ENCODE results near the gene INVS. TPM values are rescaled to one million over a fixed set of nuclear protein-coding genes. Genes with fewer than 3 reads are reported as not detected.

The INVS gene
- total RNA-seq, 2 experiments from 2014 or later = 30.7 to 36.7 TPM

DNA sequence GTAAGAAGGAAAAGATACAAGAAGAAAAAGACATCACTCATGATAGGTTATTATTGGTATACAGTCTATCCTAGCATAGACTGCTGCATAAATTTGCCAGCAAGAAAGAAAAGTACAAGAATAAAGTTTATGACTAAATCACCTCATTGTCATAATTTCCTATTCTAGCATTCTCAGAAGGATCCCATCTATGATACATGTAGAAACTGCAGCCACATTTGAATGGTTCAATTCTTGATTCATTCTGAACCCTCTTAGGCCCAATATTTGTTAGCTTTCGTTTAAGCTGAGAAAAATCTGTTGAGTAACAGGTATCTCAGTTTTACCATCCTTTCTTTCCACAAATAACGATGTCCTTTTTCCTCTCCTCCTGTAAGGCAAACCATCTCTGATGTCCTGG, 21.2 kb downstream of the INVS start:
- no peak overlapping the region for H2AFZ ChIP-seq (ENCODE audit: low read length)
- no peaks in the 10 kb centered on the region for H3K9me2 ChIP-seq (ENCODE audit: insufficient read depth, low read length)
- H3K4me3 ChIP-seq (ENCODE audit: low read depth, low read length, poor library complexity, severe bottlenecking) = no peak overlapping the region
- TF ChIP-seq, protein P1, sequence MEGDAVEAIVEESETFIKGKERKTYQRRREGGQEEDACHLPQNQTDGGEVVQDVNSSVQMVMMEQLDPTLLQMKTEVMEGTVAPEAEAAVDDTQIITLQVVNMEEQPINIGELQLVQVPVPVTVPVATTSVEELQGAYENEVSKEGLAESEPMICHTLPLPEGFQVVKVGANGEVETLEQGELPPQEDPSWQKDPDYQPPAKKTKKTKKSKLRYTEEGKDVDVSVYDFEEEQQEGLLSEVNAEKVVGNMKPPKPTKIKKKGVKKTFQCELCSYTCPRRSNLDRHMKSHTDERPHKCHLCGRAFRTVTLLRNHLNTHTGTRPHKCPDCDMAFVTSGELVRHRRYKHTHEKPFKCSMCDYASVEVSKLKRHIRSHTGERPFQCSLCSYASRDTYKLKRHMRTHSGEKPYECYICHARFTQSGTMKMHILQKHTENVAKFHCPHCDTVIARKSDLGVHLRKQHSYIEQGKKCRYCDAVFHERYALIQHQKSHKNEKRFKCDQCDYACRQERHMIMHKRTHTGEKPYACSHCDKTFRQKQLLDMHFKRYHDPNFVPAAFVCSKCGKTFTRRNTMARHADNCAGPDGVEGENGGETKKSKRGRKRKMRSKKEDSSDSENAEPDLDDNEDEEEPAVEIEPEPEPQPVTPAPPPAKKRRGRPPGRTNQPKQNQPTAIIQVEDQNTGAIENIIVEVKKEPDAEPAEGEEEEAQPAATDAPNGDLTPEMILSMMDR (conservative IDR thresholded peaks at IDR 0.05; ENCODE audit: low read length) = no peak
- no peak for TF ChIP-seq EZH2phosphoT487 (IDR thresholded peaks at IDR 0.05; ENCODE audit: borderline replicate concordance, low read depth, low read length)
- peaks cover 65% of the 10 kb centered on the region for H3K36me3 ChIP-seq (ENCODE audit: insufficient read depth, low read length)
- no peaks in the 10 kb centered on the region for H4K20me1 ChIP-seq (ENCODE audit: insufficient read depth, low read length)
- ChIA-PET POLR2A (no interaction called here), CTCF (ENCODE audit: unreplicated experiment) (no interaction called here)
- no peak overlapping the region for H3K27ac ChIP-seq (ENCODE audit: low read depth, low read length, poor library complexity, severe bottlenecking)
- 0 out of 2 replicates have a peak, but pooled peaks cover 7% of the 10 kb centered on the region for H3K9me3 ChIP-seq (ENCODE audit: low read length)
- BruUV-seq (replicated peaks) = no TSS peak
- no peak for DNase-seq (ENCODE audit: low spot score)
- H3K79me2 ChIP-seq (ENCODE audit: insufficient read depth, low read depth, low read length) = peaks cover 11% of the 10 kb centered on the region; the same call in 1 of the 2 replicates
- intact Hi-C loops (cut with micrococcal nuclease; ENCODE audit: unreplicated experiment) = no loop called here
- no peak overlapping the region for H3K4me2 ChIP-seq (ENCODE audit: low read length)
- no peaks in the 10 kb centered on the region for H3K4me1 ChIP-seq (ENCODE audit: insufficient read depth, low read length, poor library complexity, severe bottlenecking)

DNA sequence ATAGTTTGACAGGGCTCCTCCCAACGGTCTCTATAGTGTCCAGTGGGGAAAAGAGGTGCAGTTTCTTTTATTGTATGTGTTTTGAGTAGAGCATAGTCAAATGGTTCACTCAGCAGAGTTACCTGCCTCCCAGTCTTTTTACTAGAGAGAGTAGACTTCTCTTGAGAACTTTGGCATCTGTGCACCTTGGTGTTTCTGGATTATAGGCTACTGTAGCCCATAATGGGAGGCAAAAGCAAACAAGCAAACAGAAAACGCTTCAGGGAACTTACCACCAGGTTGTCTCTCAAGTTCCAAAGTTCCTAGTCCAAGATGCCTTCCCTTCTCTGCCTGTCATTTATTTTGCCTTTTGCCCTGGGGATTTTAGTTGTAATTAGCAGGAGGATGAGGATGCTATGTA, 26.2 kb downstream of the INVS start:
- peaks cover 75% of the 10 kb centered on the region for H3K36me3 ChIP-seq (ENCODE audit: insufficient read depth, low read length)
- CTCF ChIA-PET (ENCODE audit: unreplicated experiment) = no interaction called here
- intact Hi-C loops (cut with micrococcal nuclease; ENCODE audit: unreplicated experiment) = no loop called here
- no TSS peak for BruUV-seq (replicated peaks)
- TF ChIP-seq, protein P1 (conservative IDR thresholded peaks at IDR 0.05; ENCODE audit: low read length) = no peak
- no peak for TF ChIP-seq EZH2phosphoT487 (IDR thresholded peaks at IDR 0.05; ENCODE audit: borderline replicate concordance, low read depth, low read length)
- no peaks in the 10 kb centered on the region for H4K20me1 ChIP-seq (ENCODE audit: insufficient read depth, low read length)
- no peak for DNase-seq (ENCODE audit: low spot score)
- H3K4me1 ChIP-seq (ENCODE audit: insufficient read depth, low read length, poor library complexity, severe bottlenecking) = no peaks in the 10 kb centered on the region
- 0 out of 2 replicates have a peak, but pooled peaks cover 7% of the 10 kb centered on the region for H3K9me3 ChIP-seq (ENCODE audit: low read length)
- no peak overlapping the region for H3K4me2 ChIP-seq (ENCODE audit: low read length)
- H2AFZ ChIP-seq (ENCODE audit: low read length) = no peak overlapping the region
- peaks cover 11% of the 10 kb centered on the region; the same call in 1 of the 2 replicates for H3K79me2 ChIP-seq (ENCODE audit: insufficient read depth, low read depth, low read length)
- H3K9me2 ChIP-seq (ENCODE audit: insufficient read depth, low read length) = no peaks in the 10 kb centered on the region
- H3K27ac ChIP-seq (ENCODE audit: low read depth, low read length, poor library complexity, severe bottlenecking) = no peak overlapping the region
- POLR2A ChIA-PET = no interaction called here
- H3K4me3 ChIP-seq (ENCODE audit: low read depth, low read length, poor library complexity, severe bottlenecking) = no peak overlapping the region

DNA sequence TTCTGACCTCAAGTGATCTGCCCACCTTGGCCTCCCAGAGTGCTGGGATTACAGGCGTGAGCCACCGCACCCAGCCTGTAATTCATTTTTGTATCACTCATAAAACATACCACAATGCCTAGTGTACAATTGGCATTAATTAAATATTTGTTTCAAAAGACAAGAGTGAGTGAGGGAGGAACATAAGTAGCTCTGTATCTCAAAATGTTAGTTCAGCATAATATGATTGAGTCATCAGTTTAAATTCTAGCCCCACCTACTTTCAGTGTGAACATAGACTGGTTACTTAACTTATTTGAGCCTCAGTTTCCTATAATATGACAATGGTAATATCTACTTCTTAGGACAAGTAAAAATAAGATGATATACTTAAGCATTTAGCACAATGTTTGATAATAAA, 26.9 kb downstream of the INVS start:
- Histone ChIP-seq H3K36me3 (ENCODE audit: insufficient read depth, low read length) (peaks cover 76% of the 10 kb centered on the region), H4K20me1 (ENCODE audit: insufficient read depth, low read length) (no peaks in the 10 kb centered on the region), H3K4me1 (ENCODE audit: insufficient read depth, low read length, poor library complexity, severe bottlenecking) (no peaks in the 10 kb centered on the region), H3K9me2 (ENCODE audit: insufficient read depth, low read length) (no peaks in the 10 kb centered on the region), H3K4me2 (ENCODE audit: low read length) (no peak overlapping the region), H3K9me3 (ENCODE audit: low read length) (0 out of 2 replicates have a peak, but pooled peaks cover 7% of the 10 kb centered on the region), H3K79me2 (ENCODE audit: insufficient read depth, low read depth, low read length) (peaks cover 11% of the 10 kb centered on the region; the same call in 1 of the 2 replicates), H3K27ac (ENCODE audit: low read depth, low read length, poor library complexity, severe bottlenecking) (no peak overlapping the region), H3K4me3 (ENCODE audit: low read depth, low read length, poor library complexity, severe bottlenecking) (no peak overlapping the region), H2AFZ (ENCODE audit: low read length) (no peak overlapping the region)
- no peak for TF ChIP-seq EZH2phosphoT487 (IDR thresholded peaks at IDR 0.05; ENCODE audit: borderline replicate concordance, low read depth, low read length)
- TF ChIP-seq, protein P1 (conservative IDR thresholded peaks at IDR 0.05; ENCODE audit: low read length) = no peak
- DNase-seq (ENCODE audit: low spot score) = no peak
- ChIA-PET CTCF (ENCODE audit: unreplicated experiment) (no interaction called here), POLR2A (no interaction called here)
- intact Hi-C loops (cut with micrococcal nuclease; ENCODE audit: unreplicated experiment) = no loop called here
- BruUV-seq (replicated peaks) = no TSS peak

All from OCI-LY7 (cell line).